ENCODE data around the gene NOTUM. TPM values are rescaled to one million over a fixed set of nuclear protein-coding genes. Genes with fewer than 3 reads are reported as not detected.
A peak's percentile ranks its signal among the peaks of the same experiment; 100 is the strongest.

NOTUM gene
- total RNA-seq, 2 experiments from 2014 or later, result not detected

DNA sequence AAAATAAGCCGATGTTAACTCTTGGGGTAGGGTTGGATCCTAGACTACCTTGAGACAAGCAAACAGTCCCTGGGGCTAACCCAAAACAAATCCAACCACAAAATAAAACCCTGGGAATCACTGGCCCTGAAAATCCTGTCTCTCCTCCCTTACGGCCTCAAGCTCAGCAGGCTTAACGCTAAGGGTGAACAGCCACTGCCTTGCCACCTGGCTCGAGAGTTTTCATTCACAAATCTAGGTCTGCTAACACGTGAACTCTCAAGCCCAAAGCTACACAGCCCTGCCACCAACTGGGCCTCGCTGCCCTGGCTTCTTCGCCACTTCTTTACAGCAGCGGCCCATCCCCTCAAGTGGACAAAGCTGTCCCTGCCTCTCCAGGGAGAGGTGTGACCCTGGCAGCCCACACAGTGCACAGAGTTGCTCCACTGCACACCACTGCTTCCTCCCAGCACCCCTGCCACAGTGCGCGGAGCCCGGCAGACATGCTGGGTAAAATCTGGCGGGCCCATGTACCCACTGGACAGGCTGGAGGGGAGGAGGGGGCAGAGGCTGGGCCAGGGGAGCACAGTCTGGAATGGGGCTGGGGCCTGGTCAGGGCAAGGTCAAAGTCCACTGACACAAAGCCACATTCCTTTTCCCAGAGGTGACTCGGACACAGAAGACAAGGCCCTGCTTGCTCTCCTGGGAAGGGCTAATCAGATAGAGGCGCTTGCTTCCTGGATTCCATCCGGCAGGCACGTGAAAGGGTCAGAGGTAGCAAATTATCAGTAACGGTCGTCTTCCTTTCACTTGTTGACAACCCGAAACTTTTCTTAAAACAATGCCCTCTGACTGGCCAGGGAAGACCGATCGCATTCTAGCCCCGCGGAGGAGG, 50.8 kb downstream of the NOTUM start:
- intact Hi-C loops (cut with DNase I, micrococcal nuclease), result loop anchor here (2.0 kb wide), 2 partner anchors 17 to 19 kb away; partner anchors contain the start of genes ALYREF (in 1 of the 2), ANAPC11 (in 1 of the 2) and MAFG (in 1 of the 2)
- ChIA-PET CTCF (no interaction called here), POLR2A (interaction anchor here (0.6 to 3.6 kb wide), 4 partner anchors 18 to 50 kb away, joined by 3 to 13 read pairs (median 4); partner anchors contain the start of genes ANAPC11, ARHGDIA and P4HB)
- H3K4me1 ChIP-seq (ENCODE audit: insufficient read depth, low read length), result peaks cover 24% of the 10 kb centered on the region
- TF ChIP-seq CTCF (IDR thresholded peaks at IDR 0.05), result no peak
- H3K4me1 Mint-ChIP-seq (ENCODE audit: low read depth), result peaks cover 4% of the 10 kb centered on the region
- no peaks in the 10 kb centered on the region for H3K9me3 Mint-ChIP-seq
- DNase-seq, result no peak
- no peaks in the 10 kb centered on the region for H3K9me3 ChIP-seq (ENCODE audit: control insufficient read depth in 1 of 2, insufficient read depth in 1 of 2, low read length in 2 of 2)
- peak overlapping the region; percentile 73 for H3K27ac Mint-ChIP-seq
- no peaks in the 10 kb centered on the region for H3K27me3 ChIP-seq (ENCODE audit: control insufficient read depth in 1 of 2, insufficient read depth in 2 of 2, low read length in 2 of 2)
- ATAC-seq (ENCODE audit: poor library complexity), result no peak
- no peak overlapping the region for H3K27ac ChIP-seq (ENCODE audit: low read depth in 1 of 2, low read length in 2 of 2)
- peaks cover 32% of the 10 kb centered on the region for H3K36me3 Mint-ChIP-seq (ENCODE audit: low read depth)
- peaks cover 49% of the 10 kb centered on the region for H3K36me3 ChIP-seq (ENCODE audit: insufficient read depth, low read length)
- peak overlapping the region; percentile 72 for H3K4me3 ChIP-seq (ENCODE audit: low read length)
- no peaks in the 10 kb centered on the region for H3K27me3 Mint-ChIP-seq
- H3K4me3 Mint-ChIP-seq, result peak overlapping the region; percentile 92

- no peak for ATAC-seq (ENCODE audit: poor library complexity)
- Mint-ChIP-seq H3K4me3 (peak overlapping the region; percentile 45), H3K4me1 (ENCODE audit: low read depth) (peaks cover 4% of the 10 kb centered on the region), H3K36me3 (ENCODE audit: low read depth) (peaks cover 26% of the 10 kb centered on the region), H3K9me3 (no peaks in the 10 kb centered on the region), H3K27ac (no peak overlapping the region), H3K27me3 (no peaks in the 10 kb centered on the region)
- CTCF ChIA-PET, result no interaction called here
- TF ChIP-seq CTCF (IDR thresholded peaks at IDR 0.05), result no peak
- DNase-seq, result no peak
- Histone ChIP-seq H3K9me3 (ENCODE audit: control insufficient read depth in 1 of 2, insufficient read depth in 1 of 2, low read length in 2 of 2) (no peaks in the 10 kb centered on the region), H3K4me1 (ENCODE audit: insufficient read depth, low read length) (peaks cover 21% of the 10 kb centered on the region), H3K36me3 (ENCODE audit: insufficient read depth, low read length) (peaks cover 46% of the 10 kb centered on the region), H3K27me3 (ENCODE audit: control insufficient read depth in 1 of 2, insufficient read depth in 2 of 2, low read length in 2 of 2) (no peaks in the 10 kb centered on the region), H3K27ac (ENCODE audit: low read depth in 1 of 2, low read length in 2 of 2) (no peak overlapping the region), H3K4me3 (ENCODE audit: low read length) (no peak overlapping the region)
- intact Hi-C loops (cut with DNase I, micrococcal nuclease), result no loop called here
- POLR2A ChIA-PET, result interaction anchor here (0.9 to 3.6 kb wide), 2 partner anchors 17 to 37 kb away, joined by 4 to 13 read pairs; partner anchors contain the start of genes ANAPC11 and ARHGDIA
Observed at GRCh38 chr17:81909231-81909630, 51.8 kb downstream of the NOTUM start.

GRCh38 chr17:81908793-81909192, 52.2 kb downstream of the NOTUM start:
- Mint-ChIP-seq H3K9me3 (no peaks in the 10 kb centered on the region), H3K4me3 (peak overlapping the region; percentile 45), H3K36me3 (ENCODE audit: low read depth) (peaks cover 27% of the 10 kb centered on the region), H3K4me1 (ENCODE audit: low read depth) (peaks cover 4% of the 10 kb centered on the region), H3K27ac (no peak overlapping the region), H3K27me3 (no peaks in the 10 kb centered on the region)
- CTCF ChIA-PET, result no interaction called here
- no peak overlapping the region for H3K27ac ChIP-seq (ENCODE audit: low read depth in 1 of 2, low read length in 2 of 2)
- DNase-seq (no peak), ATAC-seq (ENCODE audit: poor library complexity) (no peak)
- intact Hi-C loops (cut with DNase I, micrococcal nuclease), result no loop called here
- POLR2A ChIA-PET, result interaction anchor here (3.6 kb wide), 1 partner anchor 37 kb away, joined by 13 read pairs; the partner anchor contains the start of gene ARHGDIA
- TF ChIP-seq CTCF (IDR thresholded peaks at IDR 0.05), result no peak
- peaks cover 42% of the 10 kb centered on the region for H3K36me3 ChIP-seq (ENCODE audit: insufficient read depth, low read length)
- H3K9me3 ChIP-seq (ENCODE audit: control insufficient read depth in 1 of 2, insufficient read depth in 1 of 2, low read length in 2 of 2), result no peaks in the 10 kb centered on the region
- H3K4me3 ChIP-seq (ENCODE audit: low read length), result no peak overlapping the region
- peaks cover 21% of the 10 kb centered on the region for H3K4me1 ChIP-seq (ENCODE audit: insufficient read depth, low read length)
- H3K27me3 ChIP-seq (ENCODE audit: control insufficient read depth in 1 of 2, insufficient read depth in 2 of 2, low read length in 2 of 2), result no peaks in the 10 kb centered on the region

All from CD4-positive, alpha-beta T cell (primary cell).